ENCODE data around the gene SNX3. TPM values are rescaled to one million over a fixed set of nuclear protein-coding genes. Genes with fewer than 3 reads are reported as not detected.

The SNX3 gene
- 72.3 to 119 TPM (median 114 TPM) in 5 replicates for total RNA-seq (2022; extraction: Qiagen RNA extraction)

DNA sequence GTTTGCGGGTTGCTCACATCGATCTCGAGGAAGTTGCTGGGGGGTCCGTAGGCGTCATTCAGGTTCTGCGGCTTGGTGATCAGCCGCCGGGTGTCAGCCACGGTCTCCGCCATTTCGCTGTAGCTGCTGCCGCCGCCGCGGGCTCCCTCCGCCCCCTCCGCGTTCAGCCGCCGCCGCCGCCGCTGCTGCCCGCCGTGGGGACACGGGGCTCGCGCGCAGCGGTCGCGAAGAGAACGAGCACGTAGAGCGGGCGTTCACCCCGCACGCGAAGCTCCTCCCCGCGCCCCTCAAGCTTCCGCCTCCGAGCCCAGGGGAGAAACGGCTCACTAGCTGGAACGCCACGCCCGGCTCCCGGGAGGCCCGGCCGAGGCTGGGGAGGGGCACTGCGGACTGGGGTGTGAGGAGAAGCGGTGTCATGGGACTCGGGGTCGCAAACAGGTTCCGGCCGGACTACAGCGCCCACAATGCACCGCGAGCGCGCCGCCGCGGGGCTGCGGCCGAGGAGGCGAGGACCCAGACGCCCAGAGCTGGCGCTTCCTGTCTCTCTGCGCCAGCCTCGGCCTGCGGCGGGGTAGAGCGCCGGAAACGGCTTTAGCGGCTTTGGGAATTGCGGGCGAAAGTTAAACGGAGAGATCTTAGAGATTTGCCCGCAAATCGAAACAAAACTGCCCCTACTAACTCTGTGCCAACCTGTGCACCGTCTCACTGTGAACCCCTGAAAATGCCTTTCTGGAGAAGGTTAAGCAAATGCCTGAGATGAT, at the start of gene SNX3:
TSS of gene SNX3 (minus strand) at position 232 of the 761 bp plus-strand sequence. CDS start at position 113, 119 bp downstream.

DNA sequence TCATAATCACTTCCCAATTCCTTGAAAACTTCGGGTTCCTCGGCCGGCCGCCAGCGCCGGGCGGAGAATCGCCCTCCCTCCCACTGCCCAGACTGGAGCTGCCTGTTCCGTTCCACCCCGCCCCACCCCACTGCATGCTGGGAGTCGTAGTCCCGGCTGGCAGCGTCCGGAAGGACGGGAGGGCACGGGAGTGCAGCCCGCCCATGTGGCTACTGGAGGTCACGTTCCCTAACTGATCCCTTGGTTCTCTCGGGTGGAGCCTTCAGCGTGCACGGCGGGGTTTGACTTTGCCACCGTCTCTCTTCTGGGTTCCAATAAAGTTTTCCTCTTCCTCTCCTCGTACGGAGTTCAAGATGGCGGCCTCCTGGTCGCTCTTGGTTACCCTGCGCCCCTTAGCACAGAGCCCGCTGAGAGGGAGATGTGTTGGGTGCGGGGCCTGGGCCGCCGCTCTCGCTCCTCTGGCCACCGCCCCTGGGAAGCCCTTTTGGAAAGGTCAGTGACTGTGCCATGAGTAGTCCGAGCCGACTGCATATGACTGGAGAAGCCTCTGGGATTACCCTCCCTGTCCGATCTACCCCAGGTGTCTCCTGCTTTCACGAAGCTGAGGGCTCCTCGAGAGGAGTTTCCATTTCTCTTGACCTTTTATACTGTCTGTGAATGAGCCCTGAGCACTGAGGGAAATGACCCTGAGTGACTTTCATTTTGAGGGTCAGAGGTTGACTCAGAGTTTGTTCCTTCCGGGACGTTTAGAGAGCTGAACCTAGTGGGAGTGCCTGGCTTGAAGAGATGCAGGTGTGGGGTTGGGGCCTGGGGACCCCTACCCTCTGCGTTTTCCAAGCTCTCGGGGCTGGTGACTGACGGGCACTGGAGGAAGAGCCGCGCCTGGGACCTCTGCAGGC, 34.1 kb upstream of the SNX3 start, which contains the start of gene AFG1L:
TSS of gene AFG1L (plus strand) at position 328 of the 899 bp plus-strand sequence. CDS start at position 354, 26 bp downstream.

DNA sequence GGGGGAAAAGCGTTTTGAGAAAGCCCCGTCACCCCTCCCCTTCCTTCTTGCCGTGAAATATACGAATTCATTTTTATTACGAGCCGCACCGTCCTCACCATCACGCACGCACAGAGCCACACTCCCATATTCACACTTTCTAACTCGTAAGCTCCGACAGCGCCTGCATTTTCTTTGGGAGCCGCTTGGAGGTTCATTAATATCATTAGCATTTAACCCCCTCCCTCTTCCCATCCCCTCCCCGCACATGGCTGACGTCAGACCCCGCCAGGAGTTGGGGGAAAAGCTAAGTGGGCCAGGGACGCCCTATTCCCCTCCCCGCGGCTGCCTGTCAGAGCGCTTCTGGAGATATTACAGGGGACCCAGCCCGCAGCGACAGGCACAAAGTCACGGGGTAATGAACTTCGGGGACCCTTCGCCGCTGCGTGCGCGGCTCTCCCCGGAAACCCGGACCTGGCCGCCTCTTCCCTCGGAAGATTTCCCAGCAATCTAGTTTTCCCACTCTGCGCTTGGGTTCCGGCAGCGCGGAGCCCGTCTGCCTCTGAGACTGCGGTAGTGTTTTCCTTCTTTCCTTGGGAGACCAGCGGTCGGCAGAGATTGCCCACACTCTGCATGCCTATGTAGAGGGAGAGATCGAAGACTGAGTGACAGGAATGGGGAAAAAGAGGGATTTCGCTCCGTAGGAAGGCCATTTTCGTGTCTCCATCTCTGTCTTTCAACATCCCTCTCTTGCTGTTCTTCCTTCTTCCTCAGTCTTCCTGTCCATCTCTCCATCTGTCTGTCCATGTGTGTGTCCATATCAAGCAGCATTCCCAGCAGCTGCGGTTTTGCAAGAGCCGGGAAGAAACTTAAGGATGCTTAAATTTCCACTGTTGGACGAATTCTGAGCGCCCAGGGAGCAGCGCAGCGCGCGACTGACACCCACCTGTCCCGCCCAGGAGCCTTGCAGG, 94.9 kb downstream of the SNX3 start, which contains the start of gene NR2E1:
TSS of gene NR2E1 (plus strand) at position 309 of the 950 bp plus-strand sequence. CDS start 744 bp downstream, outside the sequence.

Other genes starting within 250 kb of the SNX3 start
- gene OSTM1, start 186.3 kb downstream of the SNX3 start, total RNA-seq (2022; extraction: Qiagen RNA extraction): 12.0 to 30.6 TPM (median 28.5 TPM) in 5 replicates
- 0.06 to 0.07 TPM (median 0.07 TPM) in 4 of 5 replicates, not detected in the other for gene NR2E1, start 95.0 kb downstream of the SNX3 start, total RNA-seq (2022; extraction: Qiagen RNA extraction)
- gene AFG1L, start 34.0 kb upstream of the SNX3 start, total RNA-seq (2022; extraction: Qiagen RNA extraction): 1.3 to 2.7 TPM (median 1.5 TPM) in 5 replicates